ENCODE data around the gene NETO2. TPM values are rescaled to one million over a fixed set of nuclear protein-coding genes. Genes with fewer than 3 reads are reported as not detected.

NETO2 gene
- 13.8 and 42.2 TPM in 2 replicates for total RNA-seq

DNA sequence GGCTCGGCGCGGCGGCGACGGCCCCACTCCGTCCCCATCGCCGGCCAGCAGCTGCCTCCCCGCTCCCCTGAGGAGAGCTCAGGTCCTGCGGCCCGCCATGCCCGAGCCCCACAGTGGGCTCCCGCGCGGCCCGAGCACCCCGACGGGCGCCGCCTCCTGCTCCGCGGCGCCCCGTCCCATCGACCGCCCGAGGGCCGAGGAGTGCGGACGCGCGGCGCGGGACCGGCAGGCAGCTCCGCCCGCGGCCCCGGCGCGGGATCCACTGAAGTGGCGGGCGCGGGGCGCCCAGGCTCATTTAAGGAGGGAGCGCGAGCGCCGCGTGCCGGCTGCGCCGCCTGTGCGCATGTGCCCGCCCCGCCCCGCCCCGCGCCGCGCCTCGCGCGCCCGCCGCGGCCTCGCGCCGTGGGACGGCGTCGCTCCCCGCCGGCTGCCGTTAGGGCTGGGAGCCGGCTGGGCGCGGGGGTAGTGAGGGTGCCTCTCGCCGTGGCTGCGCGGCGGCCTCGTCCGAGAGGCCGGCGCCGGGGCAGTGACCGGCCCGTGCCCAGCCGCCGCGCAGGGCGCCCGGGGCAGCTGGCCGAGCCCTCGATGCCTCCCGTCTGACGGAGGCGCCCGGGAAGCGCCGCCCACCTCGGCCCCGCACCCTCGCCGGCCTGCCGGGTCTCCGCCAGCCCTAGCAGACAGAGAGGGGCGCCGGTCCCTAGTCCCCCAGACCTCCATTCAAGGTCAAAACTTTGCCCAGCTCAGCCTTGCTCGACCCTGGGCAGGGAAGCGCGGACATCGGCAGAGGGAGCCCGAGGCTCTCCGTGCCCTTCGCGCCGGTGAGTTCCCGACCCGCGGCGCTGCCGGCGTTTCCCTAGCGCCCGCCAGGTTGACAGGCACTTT, at the start of gene NETO2:
Gene NETO2, minus strand, starts transcription at position 269 of the 882 bp plus-strand sequence. CDS start 333 bp downstream, outside the sequence.

Other genes starting within 250 kb of the NETO2 start
- gene DNAJA2, start 170.3 kb downstream of the NETO2 start, total RNA-seq = 83.2 and 98.9 TPM in 2 replicates